ENCODE measurements around the gene KRT16. TPM values are rescaled to one million over a fixed set of nuclear protein-coding genes. Genes with fewer than 3 reads are reported as not detected.

Gene KRT16
- total RNA-seq, 1 experiment from 2014 or later, result not detected

- H2BK15ac ChIP-seq (ENCODE audit: low read depth, low read length), result no peak overlapping the region
- peak overlapping the region; percentile 82 for H3K18ac ChIP-seq (ENCODE audit: insufficient read length, low read depth, low read length)
- H3K9ac ChIP-seq (ENCODE audit: extremely low read depth, insufficient read length, low read length), result no peak overlapping the region
- Mint-ChIP-seq H3K27me3 (ENCODE audit: low read depth) (peaks cover 3% of the 10 kb centered on the region), H3K36me3 (ENCODE audit: insufficient read depth in 1 of 3, low read depth in 3 of 3) (no peaks in the 10 kb centered on the region; a peak in 1 of 7 replicates), H3K4me1 (peaks cover 9 to 15% of the 10 kb centered on the region in 2 experiments), H3K4me3 (no peak overlapping the region), H3K27ac (peak overlapping the region in 2 of 3 experiments; percentile 44 to 75; a peak in 2 of 7 replicates), H3K9me3 (no peaks in the 10 kb centered on the region)
- no peak overlapping the region for H3T11ph ChIP-seq (ENCODE audit: low read length)
- H2BK20ac ChIP-seq (ENCODE audit: low read depth, low read length, poor library complexity, severe bottlenecking), result no peak overlapping the region
- no peaks in the 10 kb centered on the region for H3K79me1 ChIP-seq (ENCODE audit: insufficient read depth, low read depth, low read length, poor library complexity, severe bottlenecking)
- no peak overlapping the region for H2BK120ac ChIP-seq (ENCODE audit: low read depth, low read length, poor library complexity, severe bottlenecking)
- no peaks in the 10 kb centered on the region for H3K79me2 ChIP-seq (ENCODE audit: insufficient read depth, low read length)
- no peak overlapping the region for H2AFZ ChIP-seq (ENCODE audit: low read length)
- no peak overlapping the region for H4K8ac ChIP-seq (replicated peaks; ENCODE audit: insufficient read length, low read depth, low read length)
- H3K4me1 ChIP-seq (ENCODE audit: insufficient read depth, low read length), result no peaks in the 10 kb centered on the region
- no peak for TF ChIP-seq CTCF (conservative IDR thresholded peaks at IDR 0.05)
- H3K27me3 ChIP-seq (ENCODE audit: insufficient read depth, low read length), result no peaks in the 10 kb centered on the region
- no peak overlapping the region for H3K4me2 ChIP-seq (ENCODE audit: insufficient read depth, insufficient read length, low read length)
- no peak overlapping the region for H4K5ac ChIP-seq (ENCODE audit: insufficient read length, low read depth, low read length)
- H3K14ac ChIP-seq (ENCODE audit: insufficient read depth, low read length), result peak overlapping the region; percentile 79
- H3K23ac ChIP-seq (ENCODE audit: insufficient read length, low read depth, low read length), result no peak overlapping the region
- no peaks in the 10 kb centered on the region for H4K20me1 ChIP-seq (ENCODE audit: control insufficient read depth, insufficient read depth, insufficient read length)
- peak overlapping the region; percentile 37 for H2BK12ac ChIP-seq (ENCODE audit: insufficient read length, low read depth, low read length)
- no CpG with 5 or more reads among the region's 24 CpGs for WGBS (ENCODE audit: extremely low coverage, insufficient read length, low lambda C conversion rate)
- H4K91ac ChIP-seq (ENCODE audit: insufficient read length, low read depth, low read length), result no peak overlapping the region
- H3K27ac ChIP-seq (ENCODE audit: insufficient read length, low read depth, low read length), result no peak overlapping the region
- no peak overlapping the region for H3K56ac ChIP-seq (ENCODE audit: insufficient read length, low read depth, low read length)
- no peak overlapping the region for H2BK5ac ChIP-seq (ENCODE audit: insufficient read length, low read length)
- no peak for DNase-seq
- H3K9me3 ChIP-seq (ENCODE audit: control insufficient read depth, low read depth, low read length), result no peaks in the 10 kb centered on the region
- no peaks in the 10 kb centered on the region for H3K23me2 ChIP-seq (ENCODE audit: insufficient read length, low read depth, low read length, poor library complexity, severe bottlenecking)
- no peak overlapping the region for H2AK5ac ChIP-seq (ENCODE audit: insufficient read length, low read length)
- no peak overlapping the region for H3K4ac ChIP-seq (ENCODE audit: low read depth, low read length)
Measured at GRCh38 chr17:41654678-41655607, 42.4 kb upstream of the KRT16 start.
